Osteocyte (in vitro differentiated cells): ENCODE results near the gene ALDOA. TPM values are rescaled to one million over a fixed set of nuclear protein-coding genes. Genes with fewer than 3 reads are reported as not detected.
A peak's percentile ranks its signal among the peaks of the same experiment; 100 is the strongest.
"Not testable (repeated sequence)": the region's sequence is repeated elsewhere in the genome, so short reads cannot be mapped to it uniquely, and the experiment has no call there.

Source experiments
- DNase-seq: peaks from one replicate; pipeline ENCODE4 v3.0.0; 2021; ENCODE audit warnings: mixed read lengths; ENCODE audit not compliant: unreplicated experiment; ENCODE audit errors: extremely low spot score
- H3K27ac Mint-ChIP-seq: one replicate; pipeline ENCODE4 v1.8.0; 2021; ENCODE audit warnings: mild to moderate bottlenecking, mixed read lengths; ENCODE audit not compliant: unreplicated experiment
- H3K27me3 Mint-ChIP-seq: one replicate; pipeline ENCODE4 v1.8.0; 2021; ENCODE audit warnings: mixed read lengths; ENCODE audit not compliant: unreplicated experiment
- H3K36me3 Mint-ChIP-seq: one replicate; pipeline ENCODE4 v1.8.0; 2021; ENCODE audit warnings: mixed read lengths; ENCODE audit not compliant: unreplicated experiment
- H3K4me1 Mint-ChIP-seq: one replicate; pipeline ENCODE4 v1.8.0; 2021; ENCODE audit warnings: mixed read lengths; ENCODE audit not compliant: unreplicated experiment
- H3K4me3 Mint-ChIP-seq: one replicate; pipeline ENCODE4 v1.8.0; 2021; ENCODE audit warnings: mild to moderate bottlenecking, moderate library complexity, mixed read lengths; ENCODE audit not compliant: unreplicated experiment
- H3K9me3 Mint-ChIP-seq: one replicate; pipeline ENCODE4 v1.8.0; 2021; ENCODE audit warnings: mixed read lengths; ENCODE audit not compliant: unreplicated experiment
- total RNA-seq: library from RNA; stranded (reverse); gene quantifications from 2 replicates; pipeline ENCODE4 v1.2.1, GENCODE V29; 2021
- TF ChIP-seq, protein P1 (sequence below): fragments of 200-600 bp; sonication (generic); IDR thresholded peaks from 2 replicates; pipeline ENCODE4 v1.5.0; 2021; ENCODE audit warnings: antibody characterized with exemption, mild to moderate bottlenecking, moderate library complexity

The ALDOA gene
- total RNA-seq, 1 donor from 2014 or later: 765 TPM

DNA sequence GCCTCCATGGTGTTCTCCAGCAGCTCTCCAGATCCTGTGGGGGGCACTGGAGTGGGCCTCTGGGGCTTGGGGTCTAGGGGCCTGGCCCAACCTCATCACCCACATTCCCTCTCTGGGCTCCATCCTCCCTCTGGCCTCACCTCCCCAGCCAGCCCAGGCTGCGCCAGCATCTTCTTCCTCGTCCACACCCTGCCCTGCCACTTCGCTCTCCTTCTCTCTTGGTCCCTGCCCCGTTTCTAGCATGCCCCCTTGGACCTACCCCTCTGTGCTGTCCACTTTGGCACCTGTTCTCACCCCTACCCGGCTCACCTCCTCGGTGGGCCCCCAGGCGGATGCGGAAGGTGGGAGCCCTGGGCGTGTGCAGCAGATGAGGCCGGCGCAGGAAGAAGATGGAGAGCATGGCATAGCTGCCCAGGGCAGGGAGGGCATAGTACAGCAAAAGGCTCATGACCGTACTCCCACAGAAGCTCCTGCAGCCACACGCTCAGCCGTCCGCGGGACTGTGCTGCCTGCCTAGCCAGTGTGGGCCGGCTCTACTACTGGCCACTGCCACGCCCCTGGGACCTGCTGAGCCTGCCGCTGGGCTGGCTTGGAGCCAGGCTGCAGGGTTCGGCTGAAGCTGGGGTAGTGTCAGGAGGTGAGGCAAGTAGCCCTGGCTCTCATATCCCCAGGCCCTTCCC, 47.6 kb downstream of the ALDOA start, which contains the start of gene GDPD3:
GDPD3 (minus strand) TSS at position 507 of the 680 bp plus-strand sequence; CDS start at position 448, 59 bp downstream.
- H3K9me3 Mint-ChIP-seq: no peaks in the 10 kb centered on the region
- no peak within 1 kb of the TSS for H3K4me3 Mint-ChIP-seq
- H3K36me3 Mint-ChIP-seq: peaks cover 10% of the 10 kb centered on the region
- H3K27ac Mint-ChIP-seq: peak within 1 kb of the TSS; percentile 47
- TF ChIP-seq, protein P1, sequence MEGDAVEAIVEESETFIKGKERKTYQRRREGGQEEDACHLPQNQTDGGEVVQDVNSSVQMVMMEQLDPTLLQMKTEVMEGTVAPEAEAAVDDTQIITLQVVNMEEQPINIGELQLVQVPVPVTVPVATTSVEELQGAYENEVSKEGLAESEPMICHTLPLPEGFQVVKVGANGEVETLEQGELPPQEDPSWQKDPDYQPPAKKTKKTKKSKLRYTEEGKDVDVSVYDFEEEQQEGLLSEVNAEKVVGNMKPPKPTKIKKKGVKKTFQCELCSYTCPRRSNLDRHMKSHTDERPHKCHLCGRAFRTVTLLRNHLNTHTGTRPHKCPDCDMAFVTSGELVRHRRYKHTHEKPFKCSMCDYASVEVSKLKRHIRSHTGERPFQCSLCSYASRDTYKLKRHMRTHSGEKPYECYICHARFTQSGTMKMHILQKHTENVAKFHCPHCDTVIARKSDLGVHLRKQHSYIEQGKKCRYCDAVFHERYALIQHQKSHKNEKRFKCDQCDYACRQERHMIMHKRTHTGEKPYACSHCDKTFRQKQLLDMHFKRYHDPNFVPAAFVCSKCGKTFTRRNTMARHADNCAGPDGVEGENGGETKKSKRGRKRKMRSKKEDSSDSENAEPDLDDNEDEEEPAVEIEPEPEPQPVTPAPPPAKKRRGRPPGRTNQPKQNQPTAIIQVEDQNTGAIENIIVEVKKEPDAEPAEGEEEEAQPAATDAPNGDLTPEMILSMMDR: no peak
- DNase-seq: no peak
- peaks cover 8% of the 10 kb centered on the region for H3K4me1 Mint-ChIP-seq
- H3K27me3 Mint-ChIP-seq: no peaks in the 10 kb centered on the region

DNA sequence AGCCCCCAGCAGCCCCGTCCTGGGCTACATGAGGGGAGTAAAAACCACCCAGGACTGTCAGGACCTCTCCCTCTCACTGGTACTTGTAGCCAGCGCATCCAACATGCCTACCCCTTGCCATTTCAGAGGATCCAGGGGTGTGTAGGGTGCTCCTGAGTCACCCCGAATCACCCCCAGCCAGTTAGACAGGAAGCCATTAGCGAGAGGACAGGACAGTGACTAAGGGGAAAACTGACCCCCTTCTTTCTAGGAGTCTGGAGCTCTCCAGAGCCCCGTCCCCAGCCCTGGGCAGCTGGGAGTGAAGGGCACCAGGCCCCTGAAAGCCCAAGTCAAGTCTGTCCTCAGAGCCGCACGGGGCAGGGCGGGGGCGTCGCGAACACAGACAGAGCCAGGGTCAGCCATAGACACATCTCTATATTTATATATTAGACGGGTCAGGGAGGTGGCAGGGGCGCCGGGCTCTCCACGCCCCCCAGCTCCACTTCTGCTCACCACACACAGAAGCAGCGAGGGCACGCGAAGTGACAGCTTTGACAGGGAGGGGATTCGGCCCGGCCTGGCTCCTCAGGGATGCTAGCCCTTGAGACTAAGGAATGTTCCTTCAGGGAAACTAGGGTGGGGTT, 48.3 kb downstream of the ALDOA start:
- DNase-seq: no peak
- Mint-ChIP-seq H3K4me1 (peaks cover 8% of the 10 kb centered on the region), H3K27ac (peak overlapping the region; percentile 47), H3K9me3 (no peaks in the 10 kb centered on the region), H3K27me3 (no peaks in the 10 kb centered on the region), H3K4me3 (no peak overlapping the region), H3K36me3 (peaks cover 10% of the 10 kb centered on the region)
- TF ChIP-seq, protein P1: no peak

DNA sequence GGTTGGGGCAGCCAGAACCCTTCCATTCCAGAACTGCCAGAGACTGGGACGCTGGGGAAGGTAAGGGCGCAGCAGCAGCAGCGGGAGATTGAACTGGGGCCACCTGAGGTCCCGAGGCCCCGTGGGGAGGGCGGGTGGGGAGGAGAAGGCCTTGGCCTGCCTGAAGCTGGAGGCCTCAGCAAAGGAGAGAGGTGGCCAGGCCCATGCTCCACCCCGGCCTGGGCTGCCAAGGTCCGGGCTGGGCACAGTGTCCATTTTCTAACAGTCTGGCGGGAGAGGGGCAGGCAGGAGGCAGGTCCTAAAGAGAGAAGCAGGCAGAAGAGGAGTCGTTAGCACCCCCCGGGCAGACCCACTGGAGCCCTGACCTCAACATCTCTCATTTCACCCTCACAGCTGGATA, 48.9 kb downstream of the ALDOA start:
- H3K27ac Mint-ChIP-seq: no peak overlapping the region
- peaks cover 8% of the 10 kb centered on the region for H3K4me1 Mint-ChIP-seq
- H3K4me3 Mint-ChIP-seq: no peak overlapping the region
- TF ChIP-seq, protein P1: no peak
- H3K27me3 Mint-ChIP-seq: no peaks in the 10 kb centered on the region
- DNase-seq: no peak
- H3K9me3 Mint-ChIP-seq: no peaks in the 10 kb centered on the region
- H3K36me3 Mint-ChIP-seq: peaks cover 14% of the 10 kb centered on the region

DNA sequence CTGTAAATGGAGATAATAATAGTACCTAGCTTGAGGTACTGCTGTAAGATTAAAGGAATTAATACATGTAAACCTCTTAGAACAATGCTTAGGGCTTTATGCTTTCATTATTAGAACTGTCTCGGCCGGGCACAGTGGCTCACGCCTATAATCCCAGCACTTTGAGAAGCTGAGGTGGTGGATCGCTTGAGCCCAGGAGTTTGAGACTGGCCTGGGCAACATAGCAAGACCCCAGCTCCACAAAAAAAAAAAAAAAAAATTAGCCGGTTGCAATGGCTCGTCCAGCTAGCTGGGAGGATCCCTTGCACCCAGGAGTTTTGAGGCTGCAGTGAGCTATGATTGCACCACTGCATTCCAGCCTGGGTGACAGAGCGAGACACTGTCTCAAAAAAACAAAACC, 49.3 kb downstream of the ALDOA start:
- not testable (repeated sequence) for H3K27ac Mint-ChIP-seq, H3K4me3 Mint-ChIP-seq, H3K27me3 Mint-ChIP-seq, H3K4me1 Mint-ChIP-seq, DNase-seq, H3K9me3 Mint-ChIP-seq
- H3K36me3 Mint-ChIP-seq: peaks cover 16% of the 10 kb centered on the region

DNA sequence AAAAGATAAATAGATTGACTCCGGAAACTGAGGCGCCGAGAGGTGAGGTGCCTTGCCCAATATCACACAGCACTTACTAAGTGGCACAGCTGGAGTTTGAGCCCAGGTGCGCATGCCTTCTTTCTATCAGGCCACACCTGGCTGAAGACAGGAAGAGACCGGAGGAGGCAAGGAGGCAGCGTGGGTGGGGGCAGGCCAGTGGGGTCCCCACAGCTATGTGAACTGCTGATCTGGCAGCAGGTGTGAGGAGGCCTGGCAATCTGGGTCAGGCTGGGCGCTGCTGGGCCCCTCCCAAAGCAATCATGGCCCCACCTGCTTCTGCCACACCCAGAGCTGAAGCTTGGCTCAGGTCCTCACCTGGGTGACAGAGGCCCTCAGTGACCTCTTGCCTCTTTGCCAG, 49.7 kb downstream of the ALDOA start:
- Mint-ChIP-seq H3K4me3 (no peak overlapping the region), H3K36me3 (peaks cover 16% of the 10 kb centered on the region), H3K9me3 (no peaks in the 10 kb centered on the region), H3K4me1 (peaks cover 10% of the 10 kb centered on the region), H3K27me3 (no peaks in the 10 kb centered on the region), H3K27ac (no peak overlapping the region)
- TF ChIP-seq, protein P1: no peak
- DNase-seq: no peak
